GM21390 (cell line): ENCODE data around the gene NEK11.

Experiments
- ATAC-seq: cut with Tn5 transposase; IDR thresholded peaks from one replicate; pipeline ENCODE4 v1.9.1; 2021; ENCODE audit not compliant: unreplicated experiment

The NEK11 gene

DNA sequence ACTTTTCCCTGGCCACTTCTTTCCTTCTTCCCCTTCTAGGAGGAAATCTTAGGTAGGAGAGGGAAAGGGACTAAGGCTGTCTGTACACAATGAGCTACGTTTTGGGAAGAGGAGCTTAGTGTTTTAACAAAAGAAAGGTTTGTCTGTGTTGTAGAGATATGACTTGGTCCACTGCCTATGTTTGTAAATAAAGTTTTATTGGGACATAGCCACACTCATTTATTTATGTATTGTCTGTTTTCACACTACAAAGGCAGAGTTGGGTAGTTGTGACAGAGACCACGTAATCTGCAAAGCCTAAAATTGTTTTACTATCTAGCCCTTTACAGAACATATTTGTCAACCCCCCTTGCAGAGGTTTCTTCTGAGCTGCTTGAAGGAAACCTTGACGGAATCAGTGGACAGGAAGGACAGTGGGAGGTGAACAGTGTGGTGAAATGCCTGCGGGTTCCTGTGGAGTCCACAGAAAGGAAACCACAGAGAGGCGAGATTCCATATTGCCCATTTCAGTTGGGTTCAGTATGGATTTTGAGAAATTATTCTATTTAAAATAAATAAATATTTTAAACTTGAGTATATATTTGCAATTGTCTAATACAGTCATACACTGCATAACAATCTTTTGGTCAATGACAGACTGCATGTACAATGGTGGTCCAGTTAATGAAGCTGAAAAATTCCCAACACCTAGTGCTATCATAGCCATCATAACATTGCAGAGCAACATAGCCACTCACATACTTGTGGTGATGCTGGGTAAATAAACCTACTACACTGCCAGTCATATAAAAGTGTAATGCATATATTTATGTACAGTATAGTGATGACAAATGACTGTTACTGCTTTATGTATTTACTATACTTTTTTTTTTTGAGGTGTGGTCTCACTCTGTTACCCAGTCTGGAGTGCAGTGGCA lies 197.0 kb downstream of the NEK11 start:
- no peak for ATAC-seq

- ATAC-seq = no peak
Observed at GRCh38 chr3:131224886-131225550, 198.3 kb downstream of the NEK11 start.

DNA sequence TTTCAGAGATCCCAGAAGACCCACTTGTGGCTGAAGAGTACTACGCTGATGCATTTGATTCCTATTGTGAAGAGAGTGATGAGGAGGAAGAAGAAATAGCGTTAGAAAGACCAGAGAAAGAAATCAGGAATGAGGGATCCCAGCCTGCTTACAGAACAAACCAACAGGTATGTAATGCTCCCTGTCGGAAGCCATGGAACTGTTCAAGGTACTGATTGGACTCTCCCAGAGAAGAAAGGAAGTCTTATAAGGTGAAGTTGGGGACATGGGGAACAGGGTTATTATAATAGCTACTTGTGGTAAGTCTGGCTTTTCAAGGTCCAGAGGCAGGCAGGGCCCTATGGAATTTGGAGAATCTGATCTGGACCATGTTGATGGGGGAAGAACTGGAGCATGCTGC lies 201.8 kb downstream of the NEK11 start:
- ATAC-seq = no peak

DNA sequence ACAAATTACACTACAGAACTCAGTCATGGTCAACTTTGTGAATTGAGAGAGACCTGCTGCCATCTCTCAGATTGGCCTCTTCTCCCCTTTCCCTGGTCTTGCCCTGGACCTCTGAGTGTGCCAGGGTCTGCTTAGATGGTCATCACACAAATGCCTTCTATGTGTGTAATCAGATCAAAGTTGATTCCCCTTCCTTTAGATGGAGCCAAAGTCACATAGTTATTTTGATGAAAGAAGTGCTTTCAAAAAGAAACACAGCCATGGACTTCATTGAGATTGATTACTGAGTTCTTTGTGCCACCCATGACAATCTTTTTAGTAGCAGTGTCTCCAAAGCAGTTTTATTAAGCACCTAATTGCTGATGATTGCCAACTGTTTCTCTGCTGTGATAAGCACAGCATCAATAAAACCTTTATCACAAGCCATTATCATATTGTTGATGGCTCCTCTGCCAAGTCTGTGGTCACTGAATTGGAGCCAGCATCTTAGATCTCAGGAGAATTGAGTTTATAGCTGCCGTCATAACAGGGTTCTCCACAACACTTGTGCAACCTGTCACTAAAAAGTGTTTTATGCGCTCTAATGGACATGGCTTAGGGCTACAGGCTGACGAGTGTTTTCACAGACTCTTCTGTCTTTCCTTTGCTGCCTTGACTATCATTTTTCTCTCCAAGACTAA lies 205.2 kb downstream of the NEK11 start:
- ATAC-seq = no peak

DNA sequence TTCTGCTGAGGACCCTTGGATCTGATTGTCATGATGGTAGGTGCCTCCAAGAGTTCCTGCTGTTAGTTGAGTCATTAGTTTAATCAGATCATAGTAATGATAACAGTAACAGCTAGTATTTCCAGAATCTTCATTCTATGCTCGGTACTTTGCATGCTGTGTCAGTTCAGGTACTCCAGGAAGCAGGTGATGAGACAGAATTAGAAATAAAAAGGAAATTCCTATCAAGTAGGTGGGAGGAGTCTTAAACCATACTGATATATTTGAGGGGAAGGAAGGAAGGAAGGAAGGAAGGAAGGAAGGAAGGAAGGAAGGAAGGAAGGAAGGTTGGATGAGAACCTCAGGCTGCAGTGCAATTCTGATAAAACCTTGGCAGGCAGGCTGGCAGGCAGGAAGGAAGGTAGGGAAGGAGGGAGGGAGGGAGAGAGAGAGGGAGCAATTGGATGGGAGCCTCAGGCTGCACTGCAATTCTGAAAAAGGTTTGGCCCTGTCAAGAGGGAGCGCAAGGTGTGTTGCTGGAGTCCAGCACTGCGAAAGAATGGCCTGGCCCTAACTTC lies 206.1 kb downstream of the NEK11 start:
- ATAC-seq = no peak

DNA sequence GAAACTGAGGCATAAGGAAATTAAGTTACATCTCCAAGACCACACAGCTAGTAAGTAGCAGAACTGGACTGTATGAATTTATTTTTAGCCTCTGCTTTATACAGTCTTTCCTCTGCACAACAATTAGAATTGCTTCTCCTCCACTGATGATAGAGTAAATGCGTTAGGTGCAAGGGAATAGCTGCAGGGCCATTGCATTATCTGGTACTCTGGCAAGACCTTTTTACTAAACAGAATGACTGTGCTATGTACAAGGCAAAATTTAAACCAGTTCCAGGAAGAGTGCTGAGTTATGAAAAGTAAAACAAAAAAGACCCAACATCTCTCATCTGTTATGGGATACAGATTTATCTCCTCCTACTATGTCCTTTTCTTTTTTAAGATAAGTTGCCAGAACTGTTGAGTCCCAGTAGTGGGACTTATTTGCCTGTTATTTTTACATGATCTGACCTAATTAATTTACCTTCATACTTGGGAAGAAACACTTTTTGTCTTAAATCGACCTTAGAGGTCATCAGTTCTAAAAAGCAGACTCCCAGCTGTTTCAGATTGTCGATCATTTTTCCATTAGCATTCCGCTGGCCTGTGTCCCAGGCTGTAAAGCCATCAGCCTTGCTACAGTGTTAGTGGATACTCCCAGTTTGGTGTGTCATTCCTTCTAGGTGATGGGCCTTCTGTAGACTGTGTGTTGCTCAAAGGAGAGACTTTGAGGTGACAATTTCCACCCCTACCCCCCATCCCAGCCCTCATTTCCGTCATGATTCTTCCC lies 207.4 kb downstream of the NEK11 start:
- no peak for ATAC-seq

DNA sequence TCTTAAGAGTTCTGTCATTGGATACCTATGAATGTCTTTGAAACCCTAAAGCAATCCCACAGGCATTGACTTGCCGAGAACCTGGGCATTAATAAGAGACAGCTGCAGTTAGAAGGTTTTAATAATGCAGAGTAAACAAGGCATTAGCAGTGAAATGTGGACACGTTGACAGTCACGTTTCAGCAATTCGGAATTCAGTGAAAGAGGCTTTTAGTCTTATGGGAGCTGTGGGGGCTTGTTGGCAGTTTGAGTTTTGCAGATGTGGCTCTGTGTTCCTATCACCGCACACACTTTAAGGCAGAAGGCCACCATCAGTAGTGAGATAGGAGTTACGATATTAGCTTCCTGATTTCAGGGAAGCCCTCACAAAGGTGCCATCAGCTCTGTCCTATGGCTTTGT lies 209.7 kb downstream of the NEK11 start:
- no peak for ATAC-seq

DNA sequence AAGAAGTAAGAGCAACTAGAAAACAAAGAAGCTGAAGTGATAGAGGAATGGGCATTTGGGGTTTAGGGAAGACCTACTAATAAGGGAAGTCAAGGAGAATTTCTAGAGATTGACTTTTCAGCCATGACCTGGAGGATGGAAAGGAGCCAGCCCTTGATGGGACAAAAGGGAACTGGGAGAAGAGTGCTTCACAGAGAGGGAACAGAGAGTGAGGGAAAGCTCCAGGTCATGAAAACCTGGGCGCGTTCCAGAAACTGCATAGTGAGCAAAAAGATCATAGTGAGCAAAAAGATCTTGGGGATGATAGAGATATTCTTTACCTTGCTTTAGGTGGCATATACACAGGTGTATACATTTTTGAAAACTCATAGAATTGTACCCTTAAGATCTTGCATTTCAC lies 211.8 kb downstream of the NEK11 start:
- no peak for ATAC-seq

DNA sequence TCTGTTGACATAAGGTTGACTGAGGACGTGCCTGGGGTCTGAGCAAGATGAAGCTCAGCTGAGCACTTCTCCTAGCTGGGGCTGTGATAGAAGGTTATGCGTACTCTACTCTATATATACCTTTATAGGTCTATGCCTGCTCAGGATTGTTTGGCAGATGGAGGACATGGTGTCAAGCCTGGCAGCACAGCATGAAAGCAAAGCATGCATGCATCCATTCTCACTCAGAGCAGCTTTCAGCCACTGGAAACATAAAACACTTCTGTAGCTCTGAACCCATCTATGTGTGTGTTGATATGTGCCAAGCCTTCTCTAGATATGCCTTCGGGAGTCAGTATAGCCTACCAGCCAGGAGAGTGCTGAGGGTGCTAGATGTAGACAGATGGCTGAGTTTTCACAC lies 212.6 kb downstream of the NEK11 start:
- ATAC-seq = no peak

GRCh38 chr3:131242201-131242600 lies 215.5 kb downstream of the NEK11 start:
- ATAC-seq = no peak

DNA sequence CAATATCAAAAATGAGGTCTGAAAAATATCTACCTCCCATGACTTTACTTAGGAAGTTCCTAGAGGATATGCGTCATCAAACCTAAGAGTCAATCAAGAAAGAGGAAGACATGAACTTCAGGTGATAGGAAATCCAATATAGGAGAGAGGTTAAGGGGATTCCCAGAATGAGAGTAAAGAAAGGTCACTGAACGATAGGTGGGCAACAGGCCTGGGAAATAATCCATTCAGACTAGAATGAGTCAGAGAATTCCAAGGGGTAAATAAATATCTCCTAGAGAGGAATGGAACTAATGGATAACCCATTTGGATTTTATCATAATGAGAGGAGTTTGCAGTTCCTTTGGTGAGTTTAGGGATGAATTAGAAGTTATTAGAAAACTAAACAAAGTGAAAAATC lies 223.8 kb downstream of the NEK11 start:
- no peak for ATAC-seq

GRCh38 chr3:131260525-131260924 lies 233.8 kb downstream of the NEK11 start:
- no peak for ATAC-seq

- ATAC-seq = no peak
Observed at GRCh38 chr3:131261104-131261503, 234.4 kb downstream of the NEK11 start.

DNA sequence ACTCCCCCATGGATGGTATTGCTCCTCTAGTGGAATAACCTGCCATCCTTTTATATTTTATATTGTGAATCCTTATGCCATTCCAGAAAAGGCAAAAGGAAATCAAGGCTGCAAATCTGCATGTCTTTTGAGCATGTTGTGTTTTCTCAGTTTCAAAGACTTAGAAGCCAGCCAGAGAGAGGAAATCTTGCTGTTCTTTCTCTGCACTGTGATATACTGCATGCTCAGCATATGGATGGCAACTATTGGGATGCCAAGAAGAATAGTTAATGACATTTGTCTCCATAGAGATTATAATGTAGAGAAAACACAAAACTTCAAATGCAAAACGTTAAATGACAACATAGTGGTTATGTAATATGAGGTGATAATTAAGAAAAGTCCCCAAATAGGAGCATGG lies 248.9 kb downstream of the NEK11 start:
- ATAC-seq = no peak

- ATAC-seq = no peak
Observed at GRCh38 chr3:131277836-131278497, 251.3 kb downstream of the NEK11 start.

DNA sequence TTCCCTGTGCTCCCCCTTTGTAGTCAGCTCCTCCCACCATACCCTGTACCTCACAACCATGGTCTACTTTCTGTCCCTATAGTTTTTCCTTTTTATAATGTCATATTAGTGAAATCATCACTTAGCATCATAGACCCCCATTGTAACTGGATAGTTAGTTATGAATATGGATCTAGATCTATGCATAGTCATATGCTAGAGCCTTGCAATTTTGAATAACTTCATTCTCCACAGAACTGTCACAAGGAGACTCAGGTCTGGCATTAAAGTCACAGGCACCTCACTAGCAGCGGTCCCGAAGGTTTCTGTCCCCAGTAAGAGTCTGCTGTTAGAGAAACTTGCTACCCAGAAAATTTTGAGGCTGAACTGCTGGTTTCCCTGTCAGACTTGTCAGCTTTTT lies 252.9 kb downstream of the NEK11 start:
- no peak for ATAC-seq

- ATAC-seq = no peak
Observed at GRCh38 chr3:131282379-131282778, 255.7 kb downstream of the NEK11 start.

GRCh38 chr3:131282967-131283366 lies 256.3 kb downstream of the NEK11 start:
- no peak for ATAC-seq

- ATAC-seq = no peak
Observed at GRCh38 chr3:131283862-131284261, 257.2 kb downstream of the NEK11 start.

DNA sequence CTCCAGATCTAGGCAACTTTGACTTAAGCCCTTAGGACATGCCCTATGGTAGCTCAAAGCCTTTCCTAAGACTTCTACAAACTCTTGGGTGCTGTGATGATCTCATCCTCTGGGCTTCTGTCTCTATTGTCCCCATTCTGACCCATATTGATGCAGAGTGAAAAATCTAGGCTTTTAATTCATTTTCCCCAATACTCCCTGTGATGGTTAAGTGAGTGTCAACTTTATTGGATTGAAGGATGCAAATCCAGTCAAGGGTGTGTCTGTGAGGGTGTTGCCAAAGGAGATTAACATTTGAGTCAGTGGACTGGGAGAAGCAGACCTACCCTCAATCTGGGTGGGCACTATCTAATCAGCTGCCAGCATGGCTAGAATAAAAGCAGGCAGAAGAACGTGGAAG lies 257.6 kb downstream of the NEK11 start:
- no peak for ATAC-seq
